BJ (cell line): Measurements from ENCODE around the gene CIP2A. TPM values are rescaled to one million over a fixed set of nuclear protein-coding genes. Genes with fewer than 3 reads are reported as not detected.

ENCODE experiments used
- CTCF ChIA-PET: fragments of 350-600 bp; formaldehyde crosslinking; extraction: SDS; loops from one replicate; lab custom pipeline; 2021; ENCODE audit warnings: antibody characterized with exemption, inconsistent platforms; lab: Yijun Ruan, JAX
- POLR2A ChIA-PET: fragments of 300-600 bp; sonication (Branson Sonifier 250); formaldehyde crosslinking; extraction: SDS; loops from one replicate; lab custom pipeline; 2021; ENCODE audit warnings: antibody characterized with exemption; lab: Charles Lee
- DNase-seq: peaks from one replicate; pipeline ENCODE4 v3.0.0-alpha.2; 2011; ENCODE audit warnings: low read depth
- H3K27me3 ChIP-seq: 2 replicates; pipeline ENCODE4 v1.6.0; 2011; ENCODE audit warnings: low read length; ENCODE audit not compliant: control insufficient read depth, insufficient read depth
- H3K36me3 ChIP-seq: 2 replicates; pipeline ENCODE4 v1.5.1; 2011; ENCODE audit warnings: low read length; ENCODE audit not compliant: control insufficient read depth, insufficient read depth
- H3K4me3 ChIP-seq: 2 replicates; pipeline ENCODE4 v1.5.1; 2011; ENCODE audit warnings: low read depth, mild to moderate bottlenecking, control low read depth, low read length
- polyA plus RNA-seq: library from polyadenylated mRNA; depleted of rRNA; stranded (reverse); fragments of >200 nt; gene quantifications from 2 replicates; pipeline ENCODE4 v1.2.3, GENCODE V29; 2011
- TF ChIP-seq, protein P1 (sequence below): IDR thresholded peaks from 2 replicates; pipeline ENCODE4 v1.5.1; 2011; ENCODE audit warnings: low read depth, mild to moderate bottlenecking, control low read depth, inconsistent platforms, low read length, moderate library complexity; ENCODE audit not compliant: insufficient read depth

The CIP2A gene
- polyA plus RNA-seq, 1 experiment, result 17.3 TPM

DNA sequence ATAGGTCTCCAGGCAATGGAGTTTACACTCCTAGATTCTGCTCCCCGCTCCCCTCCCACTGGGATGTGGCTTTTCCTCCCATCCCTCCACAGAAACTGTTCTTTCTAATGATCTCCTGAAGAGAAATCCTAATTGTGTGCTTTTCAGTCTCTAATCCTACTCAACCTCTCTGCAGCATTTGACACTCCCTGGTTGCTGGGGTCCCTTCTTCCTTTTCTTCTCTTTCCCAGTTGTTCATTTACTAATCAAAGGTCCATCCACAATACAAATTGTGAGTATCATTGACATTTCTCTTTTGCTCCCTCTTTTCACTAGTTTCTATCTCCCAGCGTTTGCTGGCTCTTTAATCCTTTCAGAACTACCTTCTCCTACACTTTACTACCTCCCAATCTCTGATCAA lies 72.4 kb downstream of the CIP2A start:
- H3K36me3 ChIP-seq, result no peaks in the 10 kb centered on the region
- TF ChIP-seq, protein P1, sequence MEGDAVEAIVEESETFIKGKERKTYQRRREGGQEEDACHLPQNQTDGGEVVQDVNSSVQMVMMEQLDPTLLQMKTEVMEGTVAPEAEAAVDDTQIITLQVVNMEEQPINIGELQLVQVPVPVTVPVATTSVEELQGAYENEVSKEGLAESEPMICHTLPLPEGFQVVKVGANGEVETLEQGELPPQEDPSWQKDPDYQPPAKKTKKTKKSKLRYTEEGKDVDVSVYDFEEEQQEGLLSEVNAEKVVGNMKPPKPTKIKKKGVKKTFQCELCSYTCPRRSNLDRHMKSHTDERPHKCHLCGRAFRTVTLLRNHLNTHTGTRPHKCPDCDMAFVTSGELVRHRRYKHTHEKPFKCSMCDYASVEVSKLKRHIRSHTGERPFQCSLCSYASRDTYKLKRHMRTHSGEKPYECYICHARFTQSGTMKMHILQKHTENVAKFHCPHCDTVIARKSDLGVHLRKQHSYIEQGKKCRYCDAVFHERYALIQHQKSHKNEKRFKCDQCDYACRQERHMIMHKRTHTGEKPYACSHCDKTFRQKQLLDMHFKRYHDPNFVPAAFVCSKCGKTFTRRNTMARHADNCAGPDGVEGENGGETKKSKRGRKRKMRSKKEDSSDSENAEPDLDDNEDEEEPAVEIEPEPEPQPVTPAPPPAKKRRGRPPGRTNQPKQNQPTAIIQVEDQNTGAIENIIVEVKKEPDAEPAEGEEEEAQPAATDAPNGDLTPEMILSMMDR, result no peak
- POLR2A ChIA-PET, result no interaction called here
- DNase-seq, result no peak
- CTCF ChIA-PET, result no interaction called here
- no peaks in the 10 kb centered on the region for H3K27me3 ChIP-seq
- no peak overlapping the region for H3K4me3 ChIP-seq

DNA sequence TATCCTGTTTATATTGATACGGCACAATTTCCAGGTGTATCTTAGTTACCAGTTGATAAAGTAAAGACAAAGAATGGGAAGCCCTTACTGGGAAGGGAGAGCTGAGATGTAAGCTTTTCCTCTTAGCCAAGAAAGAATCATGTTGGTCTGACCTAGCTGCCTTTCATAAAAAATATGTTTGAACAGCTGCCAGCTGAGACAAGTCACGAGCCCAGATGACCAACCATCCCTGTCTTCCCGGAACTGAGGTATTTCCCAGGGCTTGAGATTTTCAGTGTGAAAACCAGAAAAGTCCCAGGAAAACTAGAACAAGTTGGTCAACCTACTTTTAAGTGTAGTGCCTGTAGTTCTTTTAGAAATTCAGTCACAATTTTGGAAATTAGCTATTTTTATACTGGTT lies 75.3 kb downstream of the CIP2A start:
- ChIA-PET POLR2A (no interaction called here), CTCF (interaction anchor here (0.6 to 0.9 kb wide), 2 partner anchors 20 to 151 kb away, joined by 3 read pairs; no protein-coding TSS in a partner anchor)
- H3K4me3 ChIP-seq, result no peak overlapping the region
- no peaks in the 10 kb centered on the region for H3K27me3 ChIP-seq
- no peaks in the 10 kb centered on the region for H3K36me3 ChIP-seq
- no peak for DNase-seq
- TF ChIP-seq, protein P1, result no peak

DNA sequence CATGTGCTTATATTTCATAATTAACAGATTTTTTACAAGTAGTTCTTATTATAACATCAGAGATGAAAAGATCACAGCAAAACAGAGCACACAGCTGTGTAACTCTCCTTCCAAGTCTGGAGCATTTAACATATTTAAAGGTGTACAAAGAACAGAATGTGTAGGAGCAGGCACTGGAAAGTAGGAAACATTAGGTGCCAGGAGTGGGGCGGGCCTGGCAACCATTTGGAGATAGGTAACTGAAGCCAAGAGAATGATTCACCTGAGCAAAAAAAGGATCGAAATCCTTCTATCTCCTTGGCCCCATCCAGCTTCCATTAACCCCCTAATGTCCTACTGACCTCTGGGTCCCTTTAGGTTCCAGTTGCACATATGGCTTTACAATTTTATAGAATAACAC lies 76.6 kb downstream of the CIP2A start:
- H3K4me3 ChIP-seq, result no peak overlapping the region
- CTCF ChIA-PET, result no interaction called here
- POLR2A ChIA-PET, result no interaction called here
- no peak for DNase-seq
- H3K36me3 ChIP-seq, result no peaks in the 10 kb centered on the region
- TF ChIP-seq, protein P1, result no peak
- no peaks in the 10 kb centered on the region for H3K27me3 ChIP-seq

DNA sequence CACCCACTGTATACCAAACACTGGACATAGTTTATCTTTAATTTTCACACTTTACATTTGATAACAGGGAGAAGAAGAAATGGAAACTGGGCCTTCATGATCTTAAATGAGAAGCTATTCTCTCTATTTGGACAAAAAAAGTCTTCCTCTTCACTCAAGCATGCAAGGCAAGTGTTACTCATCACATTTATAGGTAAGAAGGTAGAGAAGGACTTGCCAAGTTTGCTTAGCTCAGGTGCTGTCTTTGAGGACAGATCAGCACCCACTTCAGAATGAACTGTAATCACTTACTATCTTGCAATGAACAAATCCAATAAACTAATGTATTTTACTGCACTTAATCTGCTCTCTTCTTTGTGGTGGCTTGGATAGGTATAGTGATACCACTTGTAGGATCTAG lies 77.7 kb downstream of the CIP2A start:
- ChIA-PET CTCF (no interaction called here), POLR2A (no interaction called here)
- H3K4me3 ChIP-seq, result no peak overlapping the region
- no peaks in the 10 kb centered on the region for H3K36me3 ChIP-seq
- no peak for DNase-seq
- H3K27me3 ChIP-seq, result peaks cover 3% of the 10 kb centered on the region; the same call in 1 of the 2 replicates
- TF ChIP-seq, protein P1, result no peak

DNA sequence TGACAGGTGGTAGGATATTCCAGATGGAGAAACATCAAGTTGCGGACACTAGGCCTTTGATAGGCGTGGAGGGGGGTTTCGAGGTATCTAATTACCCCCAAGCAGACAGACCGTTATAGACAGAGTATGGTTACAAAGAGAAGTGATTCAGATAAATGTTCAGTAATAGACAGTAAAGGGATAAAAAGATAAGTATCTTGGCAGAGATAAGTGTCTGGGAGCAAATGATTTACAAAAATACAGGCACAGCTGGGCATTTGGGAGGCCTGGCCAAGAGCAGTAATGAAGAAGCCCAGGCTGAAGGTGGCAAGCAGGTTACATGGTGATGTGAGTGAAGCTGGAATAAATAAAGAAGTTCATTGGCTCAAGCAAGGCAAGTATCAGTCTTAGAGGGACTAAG lies 78.2 kb downstream of the CIP2A start:
- Histone ChIP-seq H3K4me3 (no peak overlapping the region), H3K27me3 (peaks cover 3% of the 10 kb centered on the region; the same call in 1 of the 2 replicates), H3K36me3 (no peaks in the 10 kb centered on the region)
- POLR2A ChIA-PET, result no interaction called here
- no peak for DNase-seq
- CTCF ChIA-PET, result no interaction called here
- TF ChIP-seq, protein P1, result no peak
